K562 (cell line): ENCODE measurements around the gene TMEM267. TPM values are rescaled to one million over a fixed set of nuclear protein-coding genes. Genes with fewer than 3 reads are reported as not detected.

ENCODE experiments used
- CREB3L1 ChIP-seq: fragments of 450-650 bp; IDR thresholded peaks from 2 replicates; pipeline ENCODE4 v1.6.1; 2014; ENCODE audit warnings: low read depth, mild to moderate bottlenecking, moderate library complexity, borderline replicate concordance
- ELF1 ChIP-seq: fragments of 200-800 bp; sonication (Bioruptor generic); IDR thresholded peaks from 2 replicates; pipeline ENCODE4 v1.6.1; 2016; ENCODE audit warnings: missing genetic modification characterization, missing compliant biosample characterization
- HDAC3 ChIP-seq: fragments of 450-650 bp; IDR thresholded peaks from 2 replicates; pipeline ENCODE4 v1.6.1; 2018; ENCODE audit warnings: borderline replicate concordance, mild to moderate bottlenecking, moderate library complexity; ENCODE audit not compliant: partially characterized antibody
- HDAC8 ChIP-seq: fragments of 450-650 bp; IDR thresholded peaks from 2 replicates; pipeline ENCODE4 v1.6.1; 2016; ENCODE audit warnings: mild to moderate bottlenecking, missing genetic modification characterization, moderate library complexity, missing compliant biosample characterization
- HEY1 ChIP-seq: fragments of 250-450 bp; sonication (Bioruptor Pico); IDR thresholded peaks from 2 replicates; pipeline ENCODE4 v1.5.0; 2020; ENCODE audit warnings: mild to moderate bottlenecking, moderate library complexity, borderline replicate concordance
- JUNB ChIP-seq: fragments of 450-650 bp; formaldehyde crosslinking; conservative IDR thresholded peaks from 2 replicates; pipeline ENCODE4 v1.4.0; 2020; ENCODE audit warnings: mild to moderate bottlenecking
- MEIS2 ChIP-seq: fragments of 450-650 bp; IDR thresholded peaks from 2 replicates; pipeline ENCODE4 v1.6.1; 2014; ENCODE audit warnings: mild to moderate bottlenecking; ENCODE audit not compliant: partially characterized antibody
- MYC ChIP-seq, 2 experiments: fragments of 250-450 bp in 1 of 2; sonication (Bioruptor Pico) in 1 of 2; IDR thresholded peaks; 2 replicates each; pipeline versions ENCODE4 v1.5.1 to v1.6.1; 2012 to 2021; ENCODE audit warnings: low read depth in 2 of 2, borderline replicate concordance in 1 of 2, improper control_type of control experiment in 1 of 2, low read length in 1 of 2, mild to moderate bottlenecking in 1 of 2, moderate library complexity in 1 of 2
- NR1H2 ChIP-seq: sonication (generic); formaldehyde crosslinking; IDR thresholded peaks from 2 replicates; pipeline ENCODE4 v1.4.0; 2020; ENCODE audit warnings: mild to moderate bottlenecking, missing genetic modification reagents
- RCOR1 ChIP-seq, 2 experiments: IDR thresholded peaks; 2 replicates each; pipeline ENCODE4 v1.6.1; 2012; ENCODE audit warnings: low read depth in 2 of 2, low read length in 2 of 2, borderline replicate concordance in 1 of 2, improper control_type of control experiment in 1 of 2
- TARDBP ChIP-seq: fragments of 450-650 bp; IDR thresholded peaks from 2 replicates; pipeline ENCODE4 v1.6.1; 2016
- ZBTB7A ChIP-seq: IDR thresholded peaks from 2 replicates; pipeline ENCODE4 v1.6.1; 2011; ENCODE audit warnings: low read depth, mild to moderate bottlenecking, low read length, moderate library complexity, borderline replicate concordance; ENCODE audit not compliant: control insufficient read depth
- ZC3H8 ChIP-seq: fragments of 450-650 bp; IDR thresholded peaks from 2 replicates; pipeline ENCODE4 v1.6.1; 2017
- ZNF431 ChIP-seq: sonication (generic); formaldehyde crosslinking; IDR thresholded peaks from 2 replicates; pipeline ENCODE4 v1.8.0; 2022; ENCODE audit warnings: mild to moderate bottlenecking, missing genetic modification reagents
- ZNF696 ChIP-seq: fragments of 250-450 bp; sonication (Bioruptor Pico); conservative IDR thresholded peaks from 2 replicates; pipeline ENCODE4 v1.4.0; 2020; ENCODE audit warnings: mild to moderate bottlenecking, moderate library complexity
- ZNF780A ChIP-seq: fragments of 250-450 bp; sonication (Bioruptor Pico); IDR thresholded peaks from 2 replicates; pipeline ENCODE4 v1.5.0; 2021; ENCODE audit warnings: mild to moderate bottlenecking
- polyA plus RNA-seq, 8 experiments: library from polyadenylated mRNA; depleted of rRNA in 4 of 8; stranded (reverse) in 5 of 8; unstranded in 3 of 8; fragments of >200 nt; fragmentation: Nextera tagmentation in 2 of 8; fragmentation: Illumina TruSeq in 1 of 8; extraction: Ambion mirVana in 2 of 8; extraction: Trizol in 1 of 8; gene quantifications; 2 replicates each; pipeline versions ENCODE4 v1.2.1 to v1.2.3, GENCODE V29; 2011 to 2014; ENCODE audit warnings: inconsistent platforms in 1 of 8, missing spikeins in 1 of 8
- total RNA-seq, 7 experiments: library from RNA; depleted of rRNA in 6 of 7; stranded (reverse); fragments of >200 nt in 6 of 7; fragmentation: Illumina TruSeq in 2 of 7; extraction: Trizol in 2 of 7; gene quantifications; 2 replicates each; pipeline versions ENCODE4 v1.2.1 to v1.2.3, GENCODE V29; 2011 to 2021; ENCODE audit warnings: low replicate concordance in 1 of 7
- TF ChIP-seq, protein P1 (sequence below): IDR thresholded peaks from 2 replicates; pipeline ENCODE4 v1.6.1; 2011; ENCODE audit warnings: borderline replicate concordance, low read depth, mild to moderate bottlenecking, moderate library complexity, low read length; ENCODE audit not compliant: insufficient read depth, poor library complexity, severe bottlenecking
- TF ChIP-seq, protein P2 (sequence below): IDR thresholded peaks from 2 replicates; pipeline ENCODE4 v1.6.1; 2016; ENCODE audit warnings: missing genetic modification characterization, missing compliant biosample characterization
- TF ChIP-seq, protein P3 (sequence below): fragments of 450-650 bp; IDR thresholded peaks from 2 replicates; pipeline ENCODE4 v1.6.1; 2016; ENCODE audit warnings: mild to moderate bottlenecking

Gene TMEM267
- total and polyA plus RNA-seq, 9 of the 15 experiments (the other 6 are each of a cell fraction or from before 2014, with no cell fraction given): 8.1 to 61.1 (median 17.8) TPM

- TF ChIP-seq ZNF696 (CRISPR knock-in tag) (no peak), ZNF431 (CRISPR knock-in tag) (no peak), TARDBP (no peak), JUNB (0 out of 2 replicates have a peak, but pooled peaks have one; percentile 54), NR1H2 (CRISPR knock-in tag) (no peak), HEY1 (CRISPR knock-in tag) (no peak), HDAC3 (peak; percentile 56), RCOR1 (IDR thresholded peaks at IDR 0.05; ENCODE audit: borderline replicate concordance in 1 of 2, low read depth in 2 of 2, low read length in 2 of 2) (peak; percentile 75 to 87; a peak in 3 of 4 replicates), MYC (IDR thresholded peaks at IDR 0.05; ENCODE audit: low read depth, low read length) (peak; percentile 35; the same call in 1 of the 2 replicates), MYC (CRISPR knock-in tag; IDR thresholded peaks at IDR 0.05; ENCODE audit: borderline replicate concordance, low read depth) (no peak), HDAC8 (no peak), ELF1 (tag) (no peak), MEIS2 (no peak), CREB3L1 (no peak), ZNF780A (CRISPR knock-in tag) (no peak), ZBTB7A (peak; percentile 89), ZC3H8 (no peak)
- TF ChIP-seq, protein P1, sequence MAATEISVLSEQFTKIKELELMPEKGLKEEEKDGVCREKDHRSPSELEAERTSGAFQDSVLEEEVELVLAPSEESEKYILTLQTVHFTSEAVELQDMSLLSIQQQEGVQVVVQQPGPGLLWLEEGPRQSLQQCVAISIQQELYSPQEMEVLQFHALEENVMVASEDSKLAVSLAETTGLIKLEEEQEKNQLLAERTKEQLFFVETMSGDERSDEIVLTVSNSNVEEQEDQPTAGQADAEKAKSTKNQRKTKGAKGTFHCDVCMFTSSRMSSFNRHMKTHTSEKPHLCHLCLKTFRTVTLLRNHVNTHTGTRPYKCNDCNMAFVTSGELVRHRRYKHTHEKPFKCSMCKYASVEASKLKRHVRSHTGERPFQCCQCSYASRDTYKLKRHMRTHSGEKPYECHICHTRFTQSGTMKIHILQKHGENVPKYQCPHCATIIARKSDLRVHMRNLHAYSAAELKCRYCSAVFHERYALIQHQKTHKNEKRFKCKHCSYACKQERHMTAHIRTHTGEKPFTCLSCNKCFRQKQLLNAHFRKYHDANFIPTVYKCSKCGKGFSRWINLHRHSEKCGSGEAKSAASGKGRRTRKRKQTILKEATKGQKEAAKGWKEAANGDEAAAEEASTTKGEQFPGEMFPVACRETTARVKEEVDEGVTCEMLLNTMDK: no peak
- TF ChIP-seq, protein P2, sequence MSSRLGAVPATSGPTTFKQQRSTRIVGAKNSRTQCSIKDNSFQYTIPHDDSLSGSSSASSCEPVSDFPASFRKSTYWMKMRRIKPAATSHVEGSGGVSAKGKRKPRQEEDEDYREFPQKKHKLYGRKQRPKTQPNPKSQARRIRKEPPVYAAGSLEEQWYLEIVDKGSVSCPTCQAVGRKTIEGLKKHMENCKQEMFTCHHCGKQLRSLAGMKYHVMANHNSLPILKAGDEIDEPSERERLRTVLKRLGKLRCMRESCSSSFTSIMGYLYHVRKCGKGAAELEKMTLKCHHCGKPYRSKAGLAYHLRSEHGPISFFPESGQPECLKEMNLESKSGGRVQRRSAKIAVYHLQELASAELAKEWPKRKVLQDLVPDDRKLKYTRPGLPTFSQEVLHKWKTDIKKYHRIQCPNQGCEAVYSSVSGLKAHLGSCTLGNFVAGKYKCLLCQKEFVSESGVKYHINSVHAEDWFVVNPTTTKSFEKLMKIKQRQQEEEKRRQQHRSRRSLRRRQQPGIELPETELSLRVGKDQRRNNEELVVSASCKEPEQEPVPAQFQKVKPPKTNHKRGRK (tag): no peak
- TF ChIP-seq, protein P3, sequence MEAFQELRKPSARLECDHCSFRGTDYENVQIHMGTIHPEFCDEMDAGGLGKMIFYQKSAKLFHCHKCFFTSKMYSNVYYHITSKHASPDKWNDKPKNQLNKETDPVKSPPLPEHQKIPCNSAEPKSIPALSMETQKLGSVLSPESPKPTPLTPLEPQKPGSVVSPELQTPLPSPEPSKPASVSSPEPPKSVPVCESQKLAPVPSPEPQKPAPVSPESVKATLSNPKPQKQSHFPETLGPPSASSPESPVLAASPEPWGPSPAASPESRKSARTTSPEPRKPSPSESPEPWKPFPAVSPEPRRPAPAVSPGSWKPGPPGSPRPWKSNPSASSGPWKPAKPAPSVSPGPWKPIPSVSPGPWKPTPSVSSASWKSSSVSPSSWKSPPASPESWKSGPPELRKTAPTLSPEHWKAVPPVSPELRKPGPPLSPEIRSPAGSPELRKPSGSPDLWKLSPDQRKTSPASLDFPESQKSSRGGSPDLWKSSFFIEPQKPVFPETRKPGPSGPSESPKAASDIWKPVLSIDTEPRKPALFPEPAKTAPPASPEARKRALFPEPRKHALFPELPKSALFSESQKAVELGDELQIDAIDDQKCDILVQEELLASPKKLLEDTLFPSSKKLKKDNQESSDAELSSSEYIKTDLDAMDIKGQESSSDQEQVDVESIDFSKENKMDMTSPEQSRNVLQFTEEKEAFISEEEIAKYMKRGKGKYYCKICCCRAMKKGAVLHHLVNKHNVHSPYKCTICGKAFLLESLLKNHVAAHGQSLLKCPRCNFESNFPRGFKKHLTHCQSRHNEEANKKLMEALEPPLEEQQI: peak; percentile 65; the same call in 1 of the 2 replicates
Measured at GRCh38 chr5:43415935-43416802, 67.5 kb downstream of the TMEM267 start (continued).
